ENCODE measurements around the gene UGT8. TPM values are rescaled to one million over a fixed set of nuclear protein-coding genes. Genes with fewer than 3 reads are reported as not detected.

UGT8 gene
- total and polyA plus RNA-seq, 2 donors (not counting 1 experiment from before 2014, with no cell fraction given): 4.2 to 24.0 TPM

DNA sequence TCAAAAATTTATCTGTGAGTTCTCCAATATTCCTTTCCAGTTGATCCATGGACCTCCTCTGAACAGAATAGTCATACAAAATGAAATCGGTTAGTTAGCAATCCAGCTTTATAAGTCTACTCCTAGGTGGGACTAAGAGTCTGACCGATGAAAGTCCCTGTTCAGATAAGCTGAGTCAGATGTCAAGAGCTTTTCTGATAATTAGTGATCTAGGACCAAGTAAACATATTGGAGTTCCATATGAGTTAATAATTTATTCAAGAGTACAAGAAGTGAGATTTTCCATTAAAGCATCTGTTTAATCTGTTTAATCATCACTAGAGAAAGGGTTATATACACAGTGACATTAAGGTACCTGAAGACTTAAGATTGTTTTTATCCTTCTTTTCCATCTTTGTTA lies 74.7 kb downstream of the UGT8 start:
- no peak overlapping the region for H3K27ac Mint-ChIP-seq
- CTCF ChIA-PET: no interaction called here
- H3K9me3 Mint-ChIP-seq (ENCODE audit: insufficient read depth): no peaks in the 10 kb centered on the region
- peaks cover 4 to 8% of the 10 kb centered on the region in 2 donors for H3K4me1 ChIP-seq (ENCODE audit: control insufficient read depth in 2 of 2, insufficient read depth in 2 of 2, low read length in 2 of 2)
- H2AFZ ChIP-seq (ENCODE audit: insufficient read depth, low read depth, low read length, poor library complexity, severe bottlenecking): no peak overlapping the region
- peaks cover 0 to 9% of the 10 kb centered on the region in 2 experiments for H3K36me3 ChIP-seq (replicated peaks in 1 of 2; ENCODE audit: control extremely low read depth in 1 of 2, control insufficient read depth in 1 of 2, extremely low read depth in 1 of 2, insufficient read depth in 2 of 2, low read length in 1 of 2)
- no peaks in the 10 kb centered on the region for H3K79me2 ChIP-seq (ENCODE audit: control insufficient read depth, insufficient read depth, low read length)
- H4K20me1 ChIP-seq (ENCODE audit: control insufficient read depth, insufficient read depth, low read length, poor library complexity, severe bottlenecking): no peaks in the 10 kb centered on the region
- H3K27me3 Mint-ChIP-seq: no peaks in the 10 kb centered on the region
- H3K9me3 ChIP-seq (ENCODE audit: control extremely low read depth in 1 of 3, control insufficient read depth in 2 of 3, insufficient read depth in 1 of 3, low read length in 2 of 3): no peaks in the 10 kb centered on the region
- ATAC-seq (ENCODE audit: low read depth) (no peak), DNase-seq (no peak)
- TF ChIP-seq, protein P1, sequence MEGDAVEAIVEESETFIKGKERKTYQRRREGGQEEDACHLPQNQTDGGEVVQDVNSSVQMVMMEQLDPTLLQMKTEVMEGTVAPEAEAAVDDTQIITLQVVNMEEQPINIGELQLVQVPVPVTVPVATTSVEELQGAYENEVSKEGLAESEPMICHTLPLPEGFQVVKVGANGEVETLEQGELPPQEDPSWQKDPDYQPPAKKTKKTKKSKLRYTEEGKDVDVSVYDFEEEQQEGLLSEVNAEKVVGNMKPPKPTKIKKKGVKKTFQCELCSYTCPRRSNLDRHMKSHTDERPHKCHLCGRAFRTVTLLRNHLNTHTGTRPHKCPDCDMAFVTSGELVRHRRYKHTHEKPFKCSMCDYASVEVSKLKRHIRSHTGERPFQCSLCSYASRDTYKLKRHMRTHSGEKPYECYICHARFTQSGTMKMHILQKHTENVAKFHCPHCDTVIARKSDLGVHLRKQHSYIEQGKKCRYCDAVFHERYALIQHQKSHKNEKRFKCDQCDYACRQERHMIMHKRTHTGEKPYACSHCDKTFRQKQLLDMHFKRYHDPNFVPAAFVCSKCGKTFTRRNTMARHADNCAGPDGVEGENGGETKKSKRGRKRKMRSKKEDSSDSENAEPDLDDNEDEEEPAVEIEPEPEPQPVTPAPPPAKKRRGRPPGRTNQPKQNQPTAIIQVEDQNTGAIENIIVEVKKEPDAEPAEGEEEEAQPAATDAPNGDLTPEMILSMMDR (IDR thresholded peaks at IDR 0.05): no peak
- TF ChIP-seq EZH2 (IDR thresholded peaks at IDR 0.05; ENCODE audit: borderline replicate concordance, insufficient read depth, low read depth, low read length, poor library complexity, severe bottlenecking): no peak
- no peak overlapping the region for H3K4me3 ChIP-seq (ENCODE audit: control extremely low read depth in 1 of 5, extremely low read depth in 1 of 5, insufficient read depth in 1 of 5, low read depth in 2 of 5, low read length in 4 of 5)
- H3K27me3 ChIP-seq (replicated peaks in 1 of 4; ENCODE audit: control extremely low read depth in 1 of 4, control insufficient read depth in 3 of 4, insufficient read depth in 4 of 4, low read length in 3 of 4): no peaks in the 10 kb centered on the region
- no peak overlapping the region for H3K9ac ChIP-seq (ENCODE audit: low read length)
- no peak overlapping the region for H3K4me2 ChIP-seq (replicated peaks; ENCODE audit: low read depth, low read length, poor library complexity, severe bottlenecking)
- POLR2A ChIA-PET: no interaction called here
- no CpG with 5 or more reads among the region's 2 CpGs for WGBS (ENCODE audit: insufficient coverage)
- H3K4me3 Mint-ChIP-seq: no peak overlapping the region
- intact Hi-C loops (cut with micrococcal nuclease): no loop called here
- no peak overlapping the region for H3K27ac ChIP-seq (ENCODE audit: low read length in 2 of 2)
- peaks cover 24% of the 10 kb centered on the region for H3K4me1 Mint-ChIP-seq

DNA sequence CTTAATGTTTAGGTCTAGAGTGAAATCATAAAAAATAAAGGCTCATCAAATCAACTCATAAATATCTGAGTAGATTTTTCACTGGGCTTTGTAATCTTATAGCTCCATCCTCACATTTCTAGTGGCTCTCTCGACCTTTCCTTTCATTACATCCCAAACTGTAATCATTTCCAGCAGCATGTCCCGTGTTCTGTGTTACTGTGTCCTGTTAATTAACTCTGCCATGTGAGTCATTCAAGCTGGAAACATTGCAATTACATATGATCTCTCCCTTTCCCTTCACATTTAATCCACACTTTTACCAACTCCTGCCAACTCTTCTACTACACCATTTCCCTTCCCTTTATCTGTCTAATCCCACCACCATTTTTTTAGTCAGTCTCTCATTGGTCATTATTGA lies 75.5 kb downstream of the UGT8 start:
- H3K4me1 ChIP-seq (ENCODE audit: control insufficient read depth in 2 of 2, insufficient read depth in 2 of 2, low read length in 2 of 2): peaks cover 4 to 8% of the 10 kb centered on the region in 2 donors
- Mint-ChIP-seq H3K9me3 (ENCODE audit: insufficient read depth) (no peaks in the 10 kb centered on the region), H3K4me1 (peaks cover 24% of the 10 kb centered on the region), H3K27me3 (no peaks in the 10 kb centered on the region), H3K27ac (no peak overlapping the region), H3K4me3 (no peak overlapping the region)
- H2AFZ ChIP-seq (ENCODE audit: insufficient read depth, low read depth, low read length, poor library complexity, severe bottlenecking): no peak overlapping the region
- H3K27ac ChIP-seq (ENCODE audit: low read length in 2 of 2): no peak overlapping the region
- CTCF ChIA-PET: interaction anchor here (1.0 kb wide), 2 partner anchors 15 to 285 kb away, joined by 3 read pairs; no protein-coding TSS in a partner anchor
- WGBS (ENCODE audit: insufficient coverage): 88% methylated on average over 2 of the region's 2 CpGs
- POLR2A ChIA-PET: no interaction called here
- no peak overlapping the region for H3K4me2 ChIP-seq (replicated peaks; ENCODE audit: low read depth, low read length, poor library complexity, severe bottlenecking)
- H4K20me1 ChIP-seq (ENCODE audit: control insufficient read depth, insufficient read depth, low read length, poor library complexity, severe bottlenecking): no peaks in the 10 kb centered on the region
- intact Hi-C loops (cut with micrococcal nuclease): no loop called here
- peaks cover 0 to 4% of the 10 kb centered on the region in 2 experiments for H3K36me3 ChIP-seq (replicated peaks in 1 of 2; ENCODE audit: control extremely low read depth in 1 of 2, control insufficient read depth in 1 of 2, extremely low read depth in 1 of 2, insufficient read depth in 2 of 2, low read length in 1 of 2)
- ATAC-seq (ENCODE audit: low read depth) (no peak), DNase-seq (no peak)
- H3K27me3 ChIP-seq (replicated peaks in 1 of 4; ENCODE audit: control extremely low read depth in 1 of 4, control insufficient read depth in 3 of 4, insufficient read depth in 4 of 4, low read length in 3 of 4): no peaks in the 10 kb centered on the region
- no peak overlapping the region for H3K4me3 ChIP-seq (ENCODE audit: control extremely low read depth in 1 of 5, extremely low read depth in 1 of 5, insufficient read depth in 1 of 5, low read depth in 2 of 5, low read length in 4 of 5)
- H3K9me3 ChIP-seq (ENCODE audit: control extremely low read depth in 1 of 3, control insufficient read depth in 2 of 3, insufficient read depth in 1 of 3, low read length in 2 of 3): no peaks in the 10 kb centered on the region
- no peak for TF ChIP-seq EZH2 (IDR thresholded peaks at IDR 0.05; ENCODE audit: borderline replicate concordance, insufficient read depth, low read depth, low read length, poor library complexity, severe bottlenecking)
- TF ChIP-seq, protein P1 (IDR thresholded peaks at IDR 0.05): no peak
- H3K9ac ChIP-seq (ENCODE audit: low read length): no peak overlapping the region
- H3K79me2 ChIP-seq (ENCODE audit: control insufficient read depth, insufficient read depth, low read length): no peaks in the 10 kb centered on the region

All from B cell (primary cell).